NCI-H1694 (cell line): ENCODE results near the gene TMEM63A.
"Not testable (repeated sequence)": the region's sequence is repeated elsewhere in the genome, so short reads cannot be mapped to it uniquely, and the experiment has no call there.

Experiments used
- DNase-seq: peaks from one replicate; lab custom pipeline; 2025; lab: John Stamatoyannopoulos, UW

TMEM63A gene

DNA sequence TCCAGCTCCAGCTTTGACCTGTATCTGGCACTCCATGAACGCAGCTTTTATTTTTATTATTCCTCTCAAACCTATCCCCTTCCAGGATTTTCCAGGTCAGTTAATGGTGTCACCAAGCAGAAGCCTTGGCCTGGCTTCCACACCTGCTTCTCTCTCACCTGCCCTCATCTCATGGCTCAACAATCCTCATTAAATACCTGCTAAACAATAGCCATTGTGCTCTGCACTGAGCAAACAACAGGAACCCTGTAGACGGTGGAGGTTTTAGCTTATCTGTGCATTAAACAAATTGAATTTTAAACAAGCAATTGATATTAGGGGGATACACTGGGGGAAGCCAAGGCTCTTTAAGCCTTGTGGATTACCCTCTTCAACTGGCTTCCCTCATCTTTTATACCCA, 26.6 kb upstream of the TMEM63A start:
- DNase-seq: no peak

DNA sequence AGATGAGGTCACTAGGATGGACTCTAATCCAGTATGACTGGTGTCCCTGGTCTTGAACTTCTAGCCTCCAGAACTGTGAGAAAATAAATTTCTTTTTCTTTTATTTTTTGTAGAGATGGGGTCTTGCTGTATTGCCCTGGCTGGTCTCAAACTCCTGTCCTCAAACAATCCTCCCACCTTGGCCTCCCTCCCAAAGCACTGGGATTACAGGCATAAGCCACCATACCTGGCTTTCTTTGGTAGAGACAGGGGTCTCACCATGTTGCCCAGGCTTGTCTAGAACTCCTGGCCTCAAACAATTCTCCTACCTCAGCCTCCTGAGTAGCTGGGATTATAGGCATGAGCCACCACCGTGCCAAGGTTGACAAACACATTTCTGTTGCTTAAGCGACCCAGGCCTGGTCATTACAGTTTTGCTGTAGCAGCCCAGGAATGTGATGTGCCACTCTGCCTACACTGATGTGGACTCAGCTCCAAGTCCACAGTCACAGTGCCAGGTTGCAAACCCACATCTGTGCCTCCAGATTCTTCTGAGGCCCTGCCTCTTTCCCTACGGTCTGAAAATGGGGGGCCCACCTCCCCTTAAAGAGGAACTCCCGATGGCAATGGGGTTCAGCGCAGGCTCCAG, 25.9 kb upstream of the TMEM63A start:
- DNase-seq: no peak

DNA sequence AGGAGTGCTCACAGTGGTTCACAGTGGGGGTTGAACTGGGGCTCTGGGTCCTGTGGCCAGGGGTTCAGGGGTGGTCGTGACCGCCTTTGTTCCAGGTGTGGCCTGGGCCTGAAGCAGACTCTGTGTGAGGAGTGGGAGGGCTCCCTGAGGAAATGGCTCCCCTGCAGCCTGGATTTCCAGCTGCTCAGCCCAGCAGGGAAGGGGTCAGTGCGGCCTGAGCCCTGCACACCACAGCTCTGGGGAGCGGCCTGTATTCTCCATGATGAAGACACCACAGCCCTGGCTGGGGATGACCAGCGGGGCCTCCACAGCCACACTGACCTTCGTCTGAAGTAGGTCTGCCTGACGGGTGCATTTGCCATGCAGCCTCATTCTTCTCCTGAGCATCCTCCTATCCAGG, 25.2 kb upstream of the TMEM63A start:
- DNase-seq: no peak

DNA sequence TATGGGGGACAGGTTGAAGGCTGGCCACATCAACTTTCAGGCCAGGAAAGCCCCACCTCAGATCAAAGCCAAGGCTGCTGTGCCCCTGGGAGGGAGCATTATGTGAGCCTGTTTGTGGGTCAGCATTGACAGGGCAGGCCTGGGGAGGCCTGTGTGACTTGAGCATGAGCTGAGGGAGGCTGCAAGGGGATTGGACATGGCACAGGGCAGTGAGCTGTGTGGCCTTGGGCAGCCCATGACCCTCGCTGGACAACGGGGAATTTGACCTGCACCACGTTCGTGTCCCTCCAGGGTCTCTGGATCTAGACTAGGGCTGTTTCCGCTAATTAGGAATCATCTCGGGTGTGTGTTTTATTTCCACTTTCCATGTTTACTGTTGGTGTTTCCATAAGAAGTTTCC, 24.3 kb upstream of the TMEM63A start:
- DNase-seq: no peak

DNA sequence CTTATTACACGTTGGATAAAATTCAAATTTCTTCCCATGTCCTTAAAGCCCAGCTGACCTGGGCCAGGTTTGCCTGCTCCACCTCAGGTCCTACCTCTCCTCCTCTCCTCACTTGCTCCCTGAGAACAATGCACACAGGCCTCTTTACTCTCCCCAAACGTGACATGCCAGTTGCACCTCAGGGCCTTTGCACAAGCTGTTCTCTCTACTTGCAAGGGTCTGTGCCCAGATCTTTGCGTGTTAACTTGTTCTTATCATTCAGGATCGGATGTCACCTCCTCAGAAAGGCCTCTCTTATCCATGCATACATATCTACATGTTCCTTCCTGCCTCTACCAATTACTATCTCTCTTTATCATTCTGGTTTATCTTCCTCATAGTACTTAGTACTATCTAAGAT, 21.4 kb upstream of the TMEM63A start:
- no peak for DNase-seq

DNA sequence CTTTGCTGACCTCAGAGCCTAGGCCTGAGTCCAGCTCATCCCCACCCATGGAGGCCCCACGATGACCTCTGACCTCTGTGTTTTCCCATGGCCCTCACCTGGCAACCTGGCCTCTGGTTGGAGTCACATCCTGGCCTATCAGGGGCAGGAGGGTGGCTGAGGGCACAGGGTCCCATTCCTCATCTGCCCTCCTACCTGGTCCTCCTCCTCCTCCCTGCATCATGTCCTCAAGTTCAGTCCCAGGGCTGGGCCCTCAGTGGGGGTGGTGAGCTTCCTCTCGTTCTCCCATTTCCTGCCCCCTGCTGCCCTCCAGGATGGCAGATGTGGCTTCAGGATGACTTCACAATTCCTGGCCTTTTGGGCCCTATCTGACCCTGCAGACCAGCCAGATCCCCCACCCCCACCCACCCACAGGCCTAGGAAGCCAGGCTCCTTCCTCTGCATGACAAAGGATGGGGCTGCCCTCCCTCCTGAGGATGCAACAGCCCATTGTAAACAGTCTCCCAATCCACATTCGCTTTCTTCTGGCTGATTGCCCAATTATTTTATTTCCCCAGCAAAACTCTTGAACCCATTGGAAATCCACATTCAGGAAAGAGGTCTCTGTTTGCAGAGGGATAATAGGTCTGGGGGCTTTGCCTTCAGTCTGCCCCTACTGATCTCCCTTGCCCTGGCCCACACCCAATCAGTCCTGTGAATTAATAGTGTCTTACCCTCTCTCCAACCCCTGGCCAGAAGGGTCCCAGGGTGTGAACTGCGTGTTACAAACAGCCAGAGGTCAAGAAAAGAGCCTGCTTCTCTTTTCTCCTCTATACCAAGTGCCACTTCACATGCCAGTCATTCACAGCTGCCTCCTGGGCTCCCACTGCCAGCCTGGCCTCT, 17.1 kb upstream of the TMEM63A start:
- no peak for DNase-seq

DNA sequence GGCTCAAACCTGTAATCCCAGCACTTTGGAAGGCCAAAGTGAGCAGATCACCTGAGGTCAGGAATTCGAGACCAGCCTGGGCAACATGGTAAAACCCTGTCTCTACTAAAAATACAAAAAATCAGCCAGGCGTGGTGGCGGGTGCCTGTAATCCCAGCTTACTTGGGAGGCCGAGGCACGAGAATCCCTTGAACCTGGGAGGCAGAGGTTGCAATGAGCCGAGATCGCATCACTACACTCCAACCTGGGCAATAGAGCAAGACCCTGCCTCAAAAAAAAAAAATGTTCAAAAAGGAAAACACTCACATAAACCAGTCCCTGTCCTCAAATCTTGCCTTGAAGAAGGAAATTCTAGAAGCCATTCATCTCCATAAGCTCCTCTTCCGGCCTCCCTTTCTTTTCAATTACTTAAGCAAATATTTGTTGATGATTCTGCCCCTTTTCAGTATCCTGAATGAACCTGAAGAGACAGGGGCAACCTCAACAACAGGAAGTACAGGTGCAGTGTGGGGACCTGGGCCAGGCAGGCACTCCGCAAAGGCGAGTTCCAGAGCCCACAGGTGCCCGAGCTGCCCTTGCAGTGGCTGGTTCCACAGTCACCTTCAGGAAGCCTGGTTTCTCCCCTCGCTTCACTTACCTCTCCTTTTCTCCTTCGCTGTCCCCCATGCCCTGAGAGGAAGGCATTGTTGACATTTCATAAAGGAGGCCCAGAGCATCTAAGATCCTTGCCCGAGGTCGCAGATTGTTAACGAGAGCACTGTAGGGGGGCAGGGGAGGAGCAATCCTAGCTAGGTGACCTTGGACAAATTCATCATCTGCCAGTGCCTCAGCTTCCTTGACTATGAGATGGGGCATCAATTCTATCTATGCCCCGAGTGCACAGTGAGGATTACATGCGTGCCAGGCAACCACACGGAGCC, 15.7 kb upstream of the TMEM63A start:
- DNase-seq: no peak

DNA sequence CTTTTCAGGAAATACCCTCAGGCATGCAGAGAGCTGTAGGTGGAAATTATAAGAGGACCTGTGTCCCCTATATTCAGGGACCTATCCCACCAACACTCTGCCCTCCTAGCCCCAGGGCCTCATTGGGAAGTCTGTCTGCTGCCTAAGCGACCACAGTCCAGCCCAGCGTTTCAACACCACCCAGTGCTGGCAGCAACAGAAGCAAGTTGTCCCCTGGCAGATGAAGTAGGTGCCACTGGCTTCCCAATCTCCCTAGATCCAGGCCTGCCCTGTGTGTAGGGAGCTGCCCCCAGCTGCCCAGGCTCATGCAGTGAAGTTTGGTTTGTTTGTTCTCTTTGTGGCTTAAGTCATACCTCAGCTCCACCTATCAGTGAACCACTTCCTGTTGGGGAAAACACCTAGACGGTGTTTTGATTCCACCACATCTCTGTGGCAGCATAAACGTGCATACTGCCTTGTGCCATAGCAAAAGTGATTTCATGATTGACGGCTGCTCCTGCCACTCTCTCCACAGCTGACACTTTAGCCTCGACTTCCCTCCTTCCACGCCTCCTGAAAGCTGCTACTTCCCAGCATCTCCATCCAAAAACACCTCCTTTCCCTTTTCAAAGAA, 14.9 kb upstream of the TMEM63A start:
- no peak for DNase-seq

DNA sequence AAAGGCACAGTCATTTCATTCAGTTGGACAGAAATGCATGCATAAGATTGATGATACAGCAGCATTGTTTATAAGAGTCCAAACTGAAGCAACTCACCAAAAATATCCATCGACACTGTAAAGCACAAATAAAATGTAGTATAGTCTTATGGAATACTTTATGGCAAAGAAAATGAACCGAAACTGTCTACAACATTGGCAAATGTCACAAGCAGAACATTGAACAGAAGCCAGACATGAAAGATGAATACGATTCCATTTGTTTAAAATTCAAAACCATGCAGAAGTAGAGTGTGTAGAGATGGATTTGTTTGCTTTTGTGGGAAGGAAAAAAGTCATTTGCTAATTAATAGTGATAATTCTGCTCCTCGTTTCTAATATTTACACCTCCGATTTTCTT, 14.3 kb upstream of the TMEM63A start:
- no peak for DNase-seq

DNA sequence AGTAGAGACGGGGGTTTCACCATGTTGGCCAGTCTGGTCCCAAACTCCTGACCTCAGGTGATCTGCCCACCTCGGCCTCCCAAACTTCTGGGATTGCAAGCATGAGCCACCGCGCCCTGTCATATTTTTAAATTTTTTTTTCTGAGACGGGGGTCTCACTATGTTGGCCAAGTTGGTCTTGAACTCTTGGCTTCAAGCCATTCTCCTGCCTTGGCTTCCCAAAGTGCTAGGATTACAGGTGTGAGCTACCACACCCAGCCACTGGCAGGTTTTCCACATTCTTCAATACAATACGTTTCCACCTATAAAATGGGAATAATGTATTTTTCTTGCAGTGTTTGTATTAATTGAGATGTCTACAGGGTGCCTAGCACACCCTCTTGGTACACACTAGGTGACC, 10.1 kb upstream of the TMEM63A start:
- no peak for DNase-seq

DNA sequence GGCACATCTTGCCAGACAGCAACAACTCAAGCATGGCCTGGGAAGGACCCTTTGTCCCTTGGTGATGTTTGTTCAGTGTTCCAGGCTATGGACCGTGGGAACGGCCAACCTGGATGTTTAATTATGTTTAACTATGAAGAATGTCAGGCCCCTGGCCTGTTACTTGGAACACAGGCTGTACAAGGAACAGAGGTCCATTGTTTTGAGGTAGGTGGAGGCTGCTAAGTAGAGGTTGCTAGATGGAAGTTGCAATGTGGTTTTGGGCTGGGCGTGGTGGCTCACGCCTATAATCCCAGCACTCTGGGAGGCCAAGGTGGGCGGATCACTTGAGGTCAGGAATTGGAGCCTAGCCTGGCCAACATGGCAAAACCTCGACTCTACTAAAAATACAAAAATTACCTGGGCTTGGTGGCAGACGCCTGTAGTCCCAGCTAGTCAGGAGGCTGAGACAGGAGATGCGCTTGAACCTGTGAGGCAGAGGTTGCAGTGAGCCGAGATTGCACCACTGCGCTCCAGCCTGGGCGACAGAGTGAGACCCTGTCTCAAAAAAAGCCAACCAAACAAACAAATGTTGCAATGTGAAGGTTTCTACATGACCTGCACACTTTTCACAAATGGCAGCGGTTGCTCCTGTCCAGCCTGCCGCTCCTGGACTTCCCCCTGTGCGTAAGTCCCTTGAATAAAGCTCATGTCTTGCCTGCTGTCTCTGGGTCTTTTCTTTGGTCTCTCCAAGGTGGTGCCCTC, 9.2 kb upstream of the TMEM63A start:
- no peak for DNase-seq

DNA sequence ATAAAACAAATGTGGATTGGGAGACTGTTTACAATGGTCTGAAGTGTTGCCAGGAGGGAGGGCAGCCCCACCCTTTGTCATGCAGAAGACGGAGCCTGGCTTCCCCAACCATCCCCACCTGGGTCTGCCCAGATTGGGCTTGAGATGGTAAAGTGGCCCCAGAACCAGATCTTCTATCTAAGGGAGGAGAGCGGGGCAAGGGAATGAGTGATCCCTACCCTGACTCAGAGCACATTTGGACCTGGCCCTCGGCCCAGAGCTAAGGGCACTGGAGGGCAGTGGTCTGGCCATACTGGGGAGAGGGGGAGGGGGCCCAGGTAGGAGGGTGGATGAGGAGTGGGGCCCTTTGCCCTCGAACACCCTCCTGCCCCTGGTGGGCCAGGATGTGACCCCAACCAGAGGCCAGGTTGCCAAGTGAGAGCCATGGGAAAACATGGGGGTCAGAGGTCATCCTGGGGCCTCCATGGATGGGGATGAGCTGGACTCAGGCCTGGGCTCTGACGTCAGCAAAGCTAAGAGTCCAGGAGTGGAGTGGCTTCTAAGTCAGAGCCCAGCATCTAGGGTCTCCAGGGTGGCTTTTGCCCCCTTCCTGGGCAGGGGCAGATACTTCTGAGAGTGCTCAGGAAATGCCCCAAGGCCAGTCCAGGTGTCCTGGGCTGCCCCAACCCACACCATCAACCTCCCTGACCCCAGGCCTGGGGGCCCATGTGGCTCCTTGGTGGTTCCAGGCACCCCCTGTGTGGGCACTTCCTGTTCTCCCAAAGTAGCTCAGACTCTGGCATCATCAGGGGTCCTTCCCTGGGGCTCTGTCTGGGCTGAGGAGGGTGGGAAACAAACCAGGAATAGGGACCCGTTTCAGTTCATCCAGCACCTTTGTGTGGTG, 8.4 kb upstream of the TMEM63A start:
- no peak for DNase-seq

DNA sequence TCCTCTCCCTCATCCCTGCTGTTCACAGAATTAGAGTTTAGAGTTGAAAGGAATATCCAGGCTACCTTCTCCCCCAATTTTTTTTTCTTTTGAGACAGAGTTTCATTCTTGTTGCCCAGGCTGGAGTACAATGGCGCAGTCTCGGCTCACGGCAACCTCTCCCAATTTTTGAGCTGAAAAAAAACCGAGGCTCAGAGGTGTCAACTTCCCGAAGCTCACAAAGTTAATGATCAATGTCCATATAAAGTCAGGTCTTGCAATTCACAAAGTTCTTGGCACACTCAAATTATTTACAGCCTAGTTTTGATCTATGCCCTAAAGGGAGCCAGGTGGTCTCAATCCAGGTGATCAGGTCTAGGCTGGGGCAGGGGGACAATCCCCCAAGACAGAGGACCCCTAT, 7.6 kb upstream of the TMEM63A start:
- DNase-seq: no peak

DNA sequence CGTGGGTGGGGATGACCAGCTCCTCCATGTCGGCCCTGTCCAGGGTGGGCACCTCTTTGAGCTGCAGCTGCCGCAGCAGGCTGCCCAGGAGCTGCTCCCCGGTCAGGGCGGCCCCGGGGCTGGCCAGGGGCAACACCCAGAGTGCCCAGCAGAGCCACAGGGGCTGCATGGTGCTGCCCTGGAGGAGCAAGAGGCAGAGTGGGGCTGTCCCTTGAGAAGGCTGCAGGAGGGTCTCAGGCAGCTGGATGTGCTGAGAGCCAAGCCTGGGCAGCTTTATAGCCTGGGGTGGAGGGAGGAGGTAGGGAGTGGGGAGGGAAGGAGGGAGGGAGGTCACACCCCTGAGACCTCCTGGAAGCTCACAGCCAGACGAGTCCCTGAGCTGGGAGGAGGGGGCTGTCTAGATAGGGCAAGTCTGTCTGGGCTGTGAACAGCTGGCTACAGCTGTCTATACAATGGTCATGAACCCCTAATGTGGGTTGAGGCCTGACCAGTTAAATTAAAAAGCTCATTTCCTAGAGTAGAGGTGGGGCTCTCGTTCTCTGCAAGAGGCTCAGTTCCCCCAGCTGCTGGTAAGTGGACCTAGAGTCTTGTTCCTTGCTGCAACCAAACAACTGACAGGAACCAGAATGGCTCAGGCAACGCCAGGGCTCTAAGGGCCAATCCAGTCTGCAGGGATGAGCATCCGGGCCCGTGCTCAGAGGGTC, 6.9 kb upstream of the TMEM63A start, which contains the start of gene LEFTY1:
Gene LEFTY1, minus strand, starts transcription at position 249 of the 704 bp plus-strand sequence. Its CDS starts 80 bp downstream, at position 169.
- DNase-seq: no peak

DNA sequence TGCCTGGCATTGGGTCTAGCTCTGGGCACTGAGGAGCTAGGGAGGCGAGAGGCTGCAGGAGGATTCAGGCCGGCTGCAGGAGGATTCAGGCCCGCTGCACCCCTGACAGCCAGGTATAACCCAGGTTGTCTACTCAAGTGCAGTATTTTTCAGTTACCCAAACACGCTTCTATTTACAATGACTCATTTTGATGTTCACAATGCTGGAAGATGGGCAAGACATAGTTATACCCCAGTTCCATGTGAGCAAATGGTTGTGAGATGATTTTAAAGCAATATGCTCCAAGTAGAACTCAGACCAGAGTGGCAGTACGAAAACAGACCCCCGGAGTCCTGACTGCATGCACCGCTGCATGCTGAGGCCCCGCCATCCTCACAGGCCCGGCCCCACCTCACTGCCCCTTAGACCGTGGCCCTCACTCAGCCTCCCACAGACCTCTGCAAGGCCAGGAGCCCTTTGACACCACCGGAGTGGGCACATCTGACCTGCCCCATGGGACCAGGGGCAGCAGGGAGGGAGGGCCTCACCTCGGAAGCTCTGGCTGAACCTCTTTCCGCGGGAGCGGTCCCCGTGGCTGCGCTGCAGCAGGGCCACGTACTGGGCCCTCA, 6.2 kb upstream of the TMEM63A start:
- no peak for DNase-seq

DNA sequence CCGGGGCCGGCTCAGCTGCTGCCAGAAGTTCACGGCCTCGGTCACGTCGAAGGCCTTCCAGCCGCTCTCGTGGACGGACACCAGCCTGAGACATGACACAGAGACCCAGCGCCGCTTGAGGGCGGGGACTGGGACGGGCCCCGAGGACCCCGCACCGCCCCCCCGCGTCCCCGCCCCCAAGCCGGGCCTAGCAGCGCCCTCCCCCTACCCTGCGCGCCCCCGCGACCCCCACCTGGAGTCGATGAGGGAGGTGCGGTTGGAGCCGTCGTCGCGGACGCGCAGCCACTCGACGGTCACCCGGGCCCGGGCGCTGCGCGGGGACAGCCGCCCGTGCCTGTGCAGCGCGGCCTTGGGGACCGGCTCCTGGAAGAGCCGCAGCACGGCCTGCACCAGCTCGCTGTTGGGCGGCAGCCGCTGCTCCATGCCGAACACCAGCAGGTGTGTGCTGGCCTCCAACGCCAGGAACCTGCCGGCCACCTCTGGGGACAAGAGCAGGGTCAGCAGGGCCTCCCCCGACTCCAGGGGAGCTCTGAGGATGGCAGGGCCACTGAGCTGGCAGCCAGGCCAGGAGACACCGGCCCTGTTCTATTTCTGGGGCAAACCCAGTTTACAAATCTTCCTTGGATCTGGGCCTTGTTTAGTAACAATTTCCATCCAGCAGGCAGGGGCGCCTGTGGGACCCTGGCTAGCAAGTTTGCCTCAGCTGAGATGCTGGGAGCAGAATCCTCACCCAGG, 5.5 kb upstream of the TMEM63A start:
- DNase-seq: not testable (repeated sequence)

DNA sequence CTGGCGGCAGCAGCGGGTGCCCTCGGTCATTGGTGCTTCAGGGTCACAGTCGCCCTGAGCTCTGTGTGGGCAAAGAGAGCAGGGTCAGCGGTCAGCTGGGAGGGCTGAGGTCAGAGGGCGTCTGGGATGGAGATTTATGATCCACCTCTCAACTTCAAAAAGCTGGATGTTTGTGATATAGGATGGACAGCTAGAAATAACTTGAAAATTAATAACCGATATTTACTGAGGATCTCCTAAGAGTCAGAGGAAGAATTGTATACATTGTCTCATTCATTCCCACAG, 4.8 kb upstream of the TMEM63A start:
- DNase-seq: no peak

DNA sequence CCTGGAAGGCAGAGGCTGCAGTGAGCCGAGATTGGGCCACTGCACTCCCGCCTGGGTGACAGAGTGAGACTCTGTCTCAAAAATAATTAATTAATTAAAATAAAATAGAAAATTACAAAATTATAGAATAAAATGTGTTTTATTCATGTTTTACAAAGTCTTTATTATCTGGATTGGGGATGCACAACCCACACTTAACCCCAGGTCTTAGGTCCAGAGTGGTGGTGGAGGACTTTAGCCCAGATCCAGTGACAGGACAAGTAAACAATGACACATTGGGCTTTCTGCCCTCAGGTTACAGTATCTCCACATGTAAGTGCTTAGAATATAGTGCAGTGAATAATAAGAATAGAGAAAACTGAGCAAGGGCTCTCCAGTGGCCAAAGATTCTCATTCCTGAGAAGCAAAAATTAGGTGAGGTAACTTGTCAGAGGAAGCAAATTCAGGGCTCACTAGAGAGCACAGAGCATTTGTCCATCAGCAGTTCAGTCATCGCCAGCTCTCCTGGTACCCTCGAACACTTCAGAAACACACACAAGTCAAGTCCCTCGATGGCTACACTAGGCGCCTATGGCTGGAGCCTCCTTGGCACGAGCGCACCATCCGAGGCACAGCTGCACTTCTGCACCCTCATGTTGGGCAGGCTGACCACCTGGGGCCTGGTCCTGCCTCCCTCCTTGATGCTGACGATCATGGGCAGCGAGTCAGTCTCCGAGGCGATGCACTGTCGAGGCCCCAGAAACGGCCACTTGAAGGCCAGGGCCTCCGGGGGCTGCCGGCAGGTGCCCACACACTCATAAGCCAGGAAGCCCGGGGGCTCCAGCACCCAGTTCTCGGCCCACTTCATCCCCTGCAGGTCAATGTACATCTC, 4.2 kb upstream of the TMEM63A start:
- no peak for DNase-seq
